Cardiac septum (tissue), 1 donor: ENCODE results near the gene ZNF688. TPM values are rescaled to one million over a fixed set of nuclear protein-coding genes. Genes with fewer than 3 reads are reported as not detected.
"Not testable (repeated sequence)": the region's sequence is repeated elsewhere in the genome, so short reads cannot be mapped to it uniquely, and the experiment has no call there.

Experiments
- DNase-seq: peaks from one replicate; pipeline ENCODE4 v3.0.0-alpha.2; 2020; ENCODE audit warnings: low spot score
- intact Hi-C: fragments of 100-400 bp; cut with DNase I; formaldehyde crosslinking; loops from one replicate; pipeline ENCODE4 v1.14.0; 2022
- total RNA-seq: library from RNA; stranded (reverse); fragmentation: NEBNext Ultra II Directional; extraction: Animal tissue kit (Norgen Biotek cat#: 25700); gene quantifications from one replicate; pipeline ENCODE4 v1.2.1, GENCODE V29; 2021
- donor health status: DM: no; HTN: no; CAD: no.

Gene ZNF688
- total RNA-seq, 1 donor from 2014 or later, result 12.1 TPM

DNA sequence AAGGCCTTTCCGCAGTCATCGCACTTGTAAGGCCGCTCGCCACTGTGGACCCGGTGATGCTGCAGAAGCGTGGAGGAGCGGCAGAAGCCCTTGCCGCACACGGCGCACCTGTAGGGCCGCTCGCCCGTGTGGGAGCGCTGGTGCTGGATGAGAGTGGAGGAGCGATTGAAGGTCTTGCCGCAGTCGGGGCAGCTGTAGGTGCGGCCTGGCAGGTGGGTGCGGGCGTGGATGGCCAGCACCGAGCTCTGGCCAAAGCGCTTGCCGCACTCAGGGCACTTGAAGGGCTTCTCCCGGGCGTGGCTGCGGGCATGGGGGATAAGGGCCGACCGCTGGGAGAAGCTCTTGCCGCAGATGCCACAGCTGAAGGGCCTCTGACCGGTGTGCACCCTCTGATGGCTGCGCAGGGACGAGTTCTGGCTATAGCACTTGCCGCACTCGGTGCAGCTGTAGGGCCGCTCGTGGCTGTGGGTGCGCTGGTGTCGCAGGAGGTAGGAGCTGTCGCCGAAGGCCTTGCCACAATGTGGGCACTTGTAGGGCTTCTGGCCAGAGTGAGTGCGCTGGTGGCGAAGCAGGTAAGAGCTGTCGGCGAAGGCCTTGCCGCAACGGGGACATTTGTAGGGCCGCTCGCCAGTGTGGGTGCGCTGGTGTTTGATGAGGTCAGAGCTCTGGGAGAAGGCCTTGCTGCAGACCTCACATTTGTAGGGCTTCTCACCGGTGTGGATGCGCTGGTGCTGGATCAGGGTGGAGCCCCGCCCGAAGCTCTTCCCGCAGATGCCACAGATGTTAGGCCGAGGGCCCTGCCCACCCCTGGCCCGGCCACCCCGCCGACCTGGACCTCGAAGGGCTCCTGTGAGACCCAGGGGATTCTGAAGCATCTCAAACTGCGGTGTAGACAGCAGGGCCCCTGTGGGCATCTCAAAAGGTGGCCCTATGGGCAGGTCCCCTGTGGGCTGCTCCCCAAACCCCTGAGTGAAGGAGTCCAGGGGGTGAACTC lies 46.6 kb downstream of the ZNF688 start:
- intact Hi-C loops, result loop anchor here (5.0 kb wide), 1 partner anchor 78 kb away; the partner anchor contains the start of gene SEPHS2
- DNase-seq, result no peak

DNA sequence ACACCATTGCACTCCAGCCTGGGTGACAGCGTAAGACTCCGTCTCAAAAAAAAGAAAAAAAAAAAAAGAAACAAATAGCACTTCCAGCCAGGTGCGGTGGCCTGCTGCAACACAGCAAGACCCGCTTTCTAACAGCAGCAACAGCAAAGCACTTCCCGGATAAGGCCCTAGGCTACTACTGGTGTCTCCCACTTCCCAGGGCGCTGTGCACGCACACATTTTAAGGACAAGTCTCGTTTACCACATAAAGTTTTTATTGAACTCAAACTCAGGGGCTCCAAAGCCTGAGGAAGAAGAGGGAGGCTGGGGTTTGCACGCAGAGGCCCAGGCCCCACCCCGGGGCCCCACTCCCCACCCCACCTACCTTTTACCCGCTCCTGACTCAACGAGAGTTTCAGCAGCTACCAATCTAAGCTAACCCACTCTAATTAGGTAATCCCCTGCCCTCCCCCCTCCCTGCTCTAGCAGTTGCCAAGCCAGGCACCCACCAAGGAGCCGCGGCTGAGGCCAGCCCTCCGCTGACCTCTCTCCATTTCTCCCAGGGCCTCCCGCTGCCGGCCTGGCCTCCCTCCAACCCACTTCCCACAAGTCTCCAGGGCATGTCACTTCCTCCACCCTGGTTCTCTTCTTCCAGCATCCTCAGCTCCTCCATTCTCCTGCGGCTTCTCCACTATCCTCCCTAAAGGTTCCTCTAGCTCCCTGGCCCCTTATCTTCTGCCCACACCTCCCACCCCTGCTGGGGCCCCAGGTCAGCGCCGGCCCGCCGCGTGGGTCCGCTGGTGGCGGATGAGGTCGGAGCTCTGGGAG lies 47.5 kb downstream of the ZNF688 start:
- intact Hi-C loops, result no loop called here
- DNase-seq, result no peak

DNA sequence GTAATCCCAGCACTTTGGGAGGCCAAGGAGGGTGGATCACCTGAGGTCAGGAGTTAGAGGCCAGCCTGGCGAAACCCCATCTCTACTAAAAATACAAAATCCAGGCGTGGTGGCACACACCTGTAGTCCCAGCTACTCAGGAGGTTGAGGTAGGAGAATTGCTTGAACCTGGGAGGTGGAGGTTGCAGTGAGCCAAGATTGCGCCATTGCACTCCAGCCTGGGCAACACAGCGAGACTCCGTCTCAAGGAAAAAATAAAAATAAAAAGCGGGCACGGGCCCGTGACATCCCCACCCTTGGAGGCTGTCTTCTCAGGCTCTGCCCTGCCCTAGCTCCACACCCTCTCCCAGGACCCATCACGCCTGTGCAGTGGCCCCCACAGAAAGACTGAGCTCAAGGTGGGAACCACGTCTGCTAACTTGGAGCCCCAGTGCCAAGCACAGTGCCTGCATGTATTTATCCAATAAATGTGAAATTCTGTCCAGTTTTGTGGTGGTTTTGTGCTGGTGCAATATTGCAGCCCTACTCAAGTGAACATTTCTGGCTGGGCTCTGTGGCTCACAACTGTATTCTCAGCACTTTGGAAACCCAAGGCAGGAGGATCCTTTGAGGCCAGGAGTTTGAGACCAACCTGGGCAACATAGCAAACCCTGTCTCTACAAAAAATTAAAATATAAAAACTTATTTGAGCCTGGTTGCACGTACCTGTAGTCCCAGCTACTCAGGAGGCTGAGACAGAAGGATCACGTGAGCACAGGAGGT lies 48.6 kb downstream of the ZNF688 start:
- intact Hi-C loops, DNase-seq: not testable (repeated sequence)

DNA sequence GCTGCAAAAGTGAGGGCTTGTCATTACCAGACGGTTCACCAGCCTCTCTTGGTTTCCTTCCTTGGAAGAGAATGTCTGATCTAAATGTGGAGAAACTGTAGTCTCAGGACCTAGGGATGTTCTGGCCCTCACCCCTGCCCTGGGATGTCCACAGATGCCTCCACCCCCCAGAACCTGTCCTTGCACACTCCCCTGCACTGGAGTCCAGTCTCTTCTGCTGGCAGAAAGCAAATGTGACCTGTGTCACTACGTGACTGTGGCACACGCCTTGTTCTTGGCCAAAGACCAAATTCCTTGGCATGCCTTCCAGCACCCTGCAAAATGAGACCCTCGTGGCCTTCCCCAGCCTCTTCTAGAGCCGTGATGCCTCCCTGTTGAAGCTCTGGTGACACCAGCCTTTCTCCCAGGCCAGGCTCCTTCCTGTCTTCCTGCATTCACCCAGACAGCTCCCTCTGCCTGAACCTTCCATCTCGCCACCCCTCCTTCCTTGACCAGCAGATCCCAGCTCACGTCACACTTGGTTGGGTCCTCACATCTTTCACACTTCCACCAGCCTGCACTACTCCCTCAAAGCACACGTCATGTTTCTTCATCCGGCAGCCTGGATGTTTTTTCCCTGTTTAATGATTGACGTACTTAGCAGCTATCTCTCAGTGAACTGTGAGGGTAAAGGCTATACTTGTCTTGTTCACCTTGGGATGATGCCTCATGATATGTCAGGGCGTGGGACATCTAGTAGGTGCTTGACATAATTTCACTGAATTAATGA lies 49.5 kb downstream of the ZNF688 start:
- no peak for DNase-seq
- intact Hi-C loops, result no loop called here

DNA sequence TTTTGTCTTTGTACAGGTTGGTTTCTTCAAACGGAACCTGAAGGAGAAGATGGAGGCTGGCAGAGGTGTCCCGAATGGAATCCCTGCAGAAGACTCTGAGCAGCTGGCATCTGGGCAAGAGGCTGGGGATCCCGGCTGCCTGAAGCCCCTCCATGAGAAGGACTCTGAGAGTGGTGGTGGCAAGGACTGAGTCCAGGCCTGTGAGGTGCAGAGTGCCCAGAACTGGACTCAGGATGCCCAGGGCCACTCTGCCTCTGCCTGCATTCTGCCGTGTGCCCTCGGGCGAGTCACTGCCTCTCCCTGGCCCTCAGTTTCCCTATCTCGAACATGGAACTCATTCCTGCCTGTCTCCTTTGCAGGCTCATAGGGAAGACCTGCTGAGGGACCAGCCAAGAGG lies 50.0 kb downstream of the ZNF688 start:
- no peak for DNase-seq
- intact Hi-C loops, result no loop called here

Other genes with a start within 250 kb of the ZNF688 start
- 41.7 TPM for gene CD2BP2, start 216.4 kb downstream of the ZNF688 start, total RNA-seq
- 23.7 TPM for gene TBC1D10B, start 201.2 kb downstream of the ZNF688 start, total RNA-seq
- 0.59 TPM for gene MYL11, start 196.9 kb downstream of the ZNF688 start, total RNA-seq
- 2.2 TPM for gene SEPTIN1, start 189.2 kb downstream of the ZNF688 start, total RNA-seq
- gene ZNF48, start 176.3 kb downstream of the ZNF688 start, total RNA-seq, result 6.1 TPM
- 7.5 TPM for gene ZNF771, start 164.1 kb downstream of the ZNF688 start, total RNA-seq
- gene DCTPP1, start 141.7 kb downstream of the ZNF688 start, total RNA-seq, result 23.1 TPM
- 27.3 TPM for gene SEPHS2, start 125.8 kb downstream of the ZNF688 start, total RNA-seq
- 2.9 TPM for gene ITGAL, start 99.0 kb downstream of the ZNF688 start, total RNA-seq
- gene ZNF768, start 45.1 kb downstream of the ZNF688 start, total RNA-seq, result 49.8 TPM
- 13.7 TPM for gene ZNF747, start 36.9 kb downstream of the ZNF688 start, total RNA-seq
- gene ZNF764, start 13.3 kb downstream of the ZNF688 start, total RNA-seq, result 11.4 TPM
- 6.7 TPM for gene ZNF785, start 14.0 kb upstream of the ZNF688 start, total RNA-seq
- gene ZNF689, start 38.7 kb upstream of the ZNF688 start, total RNA-seq, result 4.9 TPM
- gene PRR14, start 79.2 kb upstream of the ZNF688 start, total RNA-seq, result 21.1 TPM
- 33.2 TPM for gene FBRS, start 86.7 kb upstream of the ZNF688 start, total RNA-seq
- 47.8 TPM for gene SRCAP, start 127.5 kb upstream of the ZNF688 start, total RNA-seq
- gene PHKG2, start 176.7 kb upstream of the ZNF688 start, total RNA-seq, result 13.2 TPM
- gene CFAP119, start 190.3 kb upstream of the ZNF688 start, total RNA-seq, result 1.0 TPM
- 47.9 TPM for gene RNF40, start 190.6 kb upstream of the ZNF688 start, total RNA-seq
- gene ZNF629, start 215.5 kb upstream of the ZNF688 start, total RNA-seq, result 22.7 TPM